ENCODE data around the gene LIN37.
"Not testable (repeated sequence)": the region's sequence is repeated elsewhere in the genome, so short reads cannot be mapped to it uniquely, and the experiment has no call there.

Gene LIN37

DNA sequence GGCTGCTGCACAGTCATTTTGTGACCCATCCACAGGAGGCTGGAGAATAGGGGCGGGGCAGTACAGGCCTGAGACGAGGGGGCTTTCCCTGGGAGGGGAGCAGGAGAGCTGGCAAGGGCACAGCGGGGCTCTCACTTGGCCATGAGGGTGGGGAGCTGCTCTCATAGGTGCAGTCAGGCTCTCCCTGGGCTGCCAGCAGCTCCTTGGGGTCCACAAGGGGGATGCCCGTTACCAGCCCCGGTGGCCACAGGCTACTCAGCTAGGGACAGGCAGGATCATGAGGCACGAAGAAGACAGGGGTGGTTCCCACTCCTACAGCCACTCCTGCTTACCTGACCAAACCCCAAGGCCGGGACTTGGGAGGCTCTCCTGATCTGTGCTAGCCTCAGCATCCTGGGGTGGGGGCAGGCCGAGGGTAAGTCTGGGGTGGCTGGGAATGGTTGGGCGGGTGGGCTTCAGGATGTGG, 43.5 kb downstream of the LIN37 start:
- DNase-seq: no peak

DNA sequence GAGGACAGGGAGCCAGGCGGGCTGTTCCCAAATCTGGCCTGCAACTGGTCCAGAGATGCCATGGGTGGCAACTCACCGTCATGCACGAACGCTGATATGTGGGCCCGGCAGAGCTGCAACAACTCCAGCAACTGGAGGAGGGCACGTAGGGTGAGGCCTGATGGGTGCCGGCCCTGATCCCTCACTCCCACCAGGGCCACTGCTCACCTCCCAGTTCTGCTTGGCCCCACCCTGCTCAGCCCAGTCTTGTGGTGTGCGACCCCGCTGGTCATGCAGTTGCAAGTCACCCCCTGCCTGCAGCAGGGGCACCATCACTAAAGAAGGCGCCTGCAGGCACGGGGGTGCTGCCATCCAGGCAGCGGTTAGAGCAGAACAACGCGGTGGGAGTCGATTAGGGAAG, 43.9 kb downstream of the LIN37 start:
- no peak for DNase-seq

DNA sequence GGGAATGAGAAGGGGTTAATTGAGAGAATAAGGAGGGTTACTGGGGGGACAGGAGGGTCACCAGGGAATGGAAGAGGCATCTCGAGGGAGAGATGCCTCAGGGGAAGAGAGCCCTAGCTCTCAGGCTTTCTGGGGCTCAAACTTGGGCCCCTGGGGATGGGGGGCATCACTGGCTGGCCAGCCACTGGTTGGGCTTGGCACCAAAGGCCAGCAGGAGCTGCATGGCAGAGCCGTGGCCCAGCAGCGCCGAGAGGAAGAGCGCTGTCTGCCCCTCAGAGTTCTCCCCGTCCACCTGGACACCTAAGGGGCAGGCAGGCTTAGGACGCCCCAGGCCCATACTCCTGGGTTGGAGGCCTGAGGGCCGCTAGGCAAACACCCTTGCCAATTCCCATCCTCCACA, 44.5 kb downstream of the LIN37 start:
- DNase-seq: no peak

DNA sequence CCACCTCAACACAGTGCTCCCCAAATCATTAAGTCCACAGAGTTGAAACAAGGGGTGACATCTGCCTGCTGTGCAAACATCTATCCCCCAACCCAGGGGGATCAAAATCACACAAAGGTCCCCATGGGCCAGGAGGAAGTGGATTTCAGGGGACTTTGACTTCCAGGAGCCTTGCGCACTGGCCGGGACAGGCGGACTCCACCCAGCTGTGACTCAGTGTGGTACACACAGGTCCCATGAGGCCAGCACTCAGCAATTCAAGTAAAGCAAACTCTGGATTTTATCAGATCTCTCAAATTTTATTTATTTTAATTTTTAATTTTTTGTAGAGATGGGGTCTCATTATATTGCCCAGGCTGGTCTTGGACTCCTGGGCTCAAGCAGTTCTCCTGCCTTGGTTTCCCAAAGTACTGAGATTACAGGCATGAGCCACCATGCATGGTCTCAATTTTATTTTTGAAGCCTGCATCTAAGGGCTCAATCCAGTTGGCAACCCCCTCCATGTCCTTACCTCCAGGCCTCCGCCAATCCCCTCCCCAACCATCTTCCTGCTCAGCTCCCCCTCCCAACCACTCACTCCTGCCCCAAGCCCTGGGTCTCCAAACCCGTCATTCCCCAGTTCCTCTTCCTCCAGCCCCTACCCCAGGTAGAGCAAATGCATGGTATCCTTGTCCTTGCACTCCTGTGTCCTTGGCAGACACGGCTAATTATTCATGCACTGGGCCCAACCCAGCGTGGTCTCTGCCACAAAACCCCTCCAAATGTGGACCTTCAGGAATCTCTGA, 45.2 kb downstream of the LIN37 start:
- no peak for DNase-seq

DNA sequence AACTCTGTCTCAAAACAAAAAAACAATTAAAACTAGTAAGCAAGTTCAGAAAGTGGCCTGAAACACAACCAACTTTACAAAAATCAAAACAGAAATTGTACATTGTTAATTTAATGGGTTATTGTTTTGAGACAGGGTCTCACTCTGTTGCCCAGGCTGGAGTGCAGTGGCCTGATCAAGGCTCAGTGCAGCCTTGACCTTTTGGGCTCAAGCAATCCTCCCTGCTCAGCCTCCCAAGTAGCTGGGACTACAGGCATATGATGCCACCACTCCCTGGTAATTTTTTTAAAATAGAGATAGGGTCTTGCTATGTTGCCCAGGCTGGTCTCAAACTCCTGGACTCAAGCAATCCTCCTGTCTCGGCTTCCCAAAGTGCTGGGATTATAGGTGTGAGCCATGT, 47.2 kb downstream of the LIN37 start:
- DNase-seq: not testable (repeated sequence)

DNA sequence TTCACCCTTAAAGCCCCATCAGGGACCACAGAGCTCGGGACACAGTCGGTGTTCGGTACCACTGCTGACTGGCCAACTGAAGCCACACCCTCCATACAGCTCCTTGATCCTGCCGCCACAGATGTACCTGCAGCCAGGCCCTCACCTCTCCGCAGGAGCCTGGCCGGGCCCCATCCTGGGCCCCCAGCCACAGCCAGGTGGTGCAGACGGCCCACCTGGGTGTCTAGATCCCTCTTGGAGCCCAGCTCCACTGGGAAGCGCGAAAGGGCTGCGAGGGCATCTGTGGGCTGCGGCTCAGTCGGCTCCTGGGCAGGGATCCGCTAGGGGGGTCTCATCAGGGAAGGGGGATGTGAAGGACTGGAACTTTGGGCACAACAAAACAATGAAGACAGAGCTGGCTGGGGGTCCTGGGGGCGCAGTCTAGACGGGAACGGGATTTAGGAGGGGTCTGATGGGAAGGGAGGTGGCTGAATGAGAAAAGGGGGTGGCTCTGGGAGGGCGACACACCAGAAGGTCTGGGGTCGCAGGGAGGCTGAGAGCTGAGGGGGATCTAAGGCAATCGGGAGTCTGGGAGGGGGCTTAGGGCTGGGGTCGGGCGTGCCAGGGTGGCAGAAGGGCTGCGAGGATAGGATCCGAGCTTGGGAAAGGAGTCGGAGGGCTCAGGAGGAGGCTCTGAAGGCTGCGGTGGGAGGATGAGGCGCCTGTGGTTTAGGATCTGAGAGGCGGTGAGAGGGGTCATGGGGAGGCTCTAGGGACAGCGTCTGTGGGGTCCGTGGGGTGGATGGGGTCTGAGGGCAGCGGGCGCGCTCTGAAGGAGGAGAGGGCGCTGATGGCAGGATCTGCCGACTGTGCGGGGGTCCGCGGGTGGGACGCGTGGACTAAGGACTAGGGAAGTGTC, 48.5 kb downstream of the LIN37 start:
- no peak for DNase-seq

DNA sequence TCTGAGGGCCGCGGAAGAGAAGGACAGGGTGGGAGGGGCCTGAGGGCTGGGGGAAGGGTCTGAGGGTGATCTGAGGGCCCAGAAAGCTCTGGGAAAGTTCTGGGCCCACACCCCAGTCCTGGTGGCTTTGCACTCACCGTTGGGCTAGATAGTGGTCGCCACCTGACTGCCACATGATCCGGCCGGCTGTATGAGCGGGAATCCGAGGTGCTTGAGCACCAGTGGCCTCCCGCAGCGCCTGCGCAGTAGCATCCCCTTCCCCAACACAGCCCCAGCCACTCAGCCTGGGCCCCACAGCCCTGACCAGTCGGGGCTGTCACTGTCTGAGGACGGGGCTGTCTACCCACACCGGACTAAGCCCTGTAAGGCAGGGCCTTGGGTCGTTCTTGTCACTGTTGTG, 49.3 kb downstream of the LIN37 start:
- no peak for DNase-seq

DNA sequence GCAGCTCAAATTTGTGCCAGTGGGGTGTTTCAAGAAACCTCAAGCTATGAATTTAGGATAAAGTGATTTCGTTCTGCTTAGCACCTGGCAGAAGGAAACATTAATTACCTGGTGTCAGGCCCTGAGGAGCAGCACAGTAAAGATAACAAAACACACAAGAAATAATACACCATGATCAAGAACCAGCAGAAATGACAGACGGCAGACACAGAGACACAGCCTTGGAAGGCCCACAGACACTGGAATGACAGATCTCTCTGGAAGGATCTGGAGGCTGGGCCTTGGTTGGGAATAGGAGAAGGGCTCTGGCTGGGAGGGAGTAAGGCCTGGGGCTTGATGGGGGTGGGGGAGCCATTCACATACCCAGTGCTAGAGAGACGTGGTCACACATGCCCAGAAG, 53.5 kb downstream of the LIN37 start:
- no peak for DNase-seq
